H1 (cell line): ENCODE data around the gene POF1B. TPM values are rescaled to one million over a fixed set of nuclear protein-coding genes. Genes with fewer than 3 reads are reported as not detected.

Experiments
- CTCF ChIA-PET: fragments of 300-600 bp; sonication (Branson Sonifier 250); formaldehyde crosslinking; loops from one replicate; lab custom pipeline; 2021; ENCODE audit not compliant: partially characterized antibody; lab: Charles Lee
- POLR2A ChIA-PET: fragments of 300-600 bp; sonication (Branson Sonifier 250); formaldehyde crosslinking; loops from one replicate; lab custom pipeline; 2021; ENCODE audit warnings: inconsistent platforms; ENCODE audit not compliant: partially characterized antibody; lab: Charles Lee
- DNase-seq, 2 experiments: peaks; one replicate each; pipeline versions ENCODE4 v3.0.0 to v3.0.0-alpha.2; 2010 to 2022; ENCODE audit warnings: low spot score in 2 of 2, low read depth in 1 of 2, mixed read lengths in 1 of 2
- FAIRE-seq: peaks from 2 replicates; lab custom pipeline; 2011; peaks lifted over from hg19 to GRCh38; lab: Jason Lieb, UNC
- H2AFZ ChIP-seq: 2 replicates; pipeline ENCODE4 v1.8.1; 2012; ENCODE audit warnings: low read length, inconsistent platforms
- H2AK5ac ChIP-seq: 2 replicates; pipeline ENCODE4 v1.6.1; 2013; ENCODE audit warnings: low read depth, low read length
- H2BK120ac ChIP-seq: replicated peaks from 2 replicates; pipeline ENCODE3; 2013; ENCODE audit warnings: low read depth, low read length, inconsistent platforms
- H2BK12ac ChIP-seq: 2 replicates; pipeline ENCODE4 v1.6.1; 2013; ENCODE audit warnings: low read depth, low read length
- H2BK15ac ChIP-seq: 2 replicates; pipeline ENCODE4 v1.6.1; 2013; ENCODE audit warnings: low read length
- H2BK20ac ChIP-seq: 2 replicates; pipeline ENCODE4 v1.6.1; 2013; ENCODE audit warnings: low read length
- H2BK5ac ChIP-seq: 2 replicates; pipeline ENCODE4 v1.6.1; 2013; ENCODE audit warnings: low read depth, low read length
- H3K14ac ChIP-seq: 2 replicates; pipeline ENCODE4 v1.6.1; 2013; ENCODE audit warnings: inconsistent platforms; ENCODE audit not compliant: insufficient read length
- H3K18ac ChIP-seq: 2 replicates; pipeline ENCODE4 v1.6.1; 2013; ENCODE audit warnings: low read length; ENCODE audit errors: extremely low read depth
- H3K23ac ChIP-seq: 2 replicates; pipeline ENCODE4 v1.6.1; 2013; ENCODE audit warnings: inconsistent platforms; ENCODE audit not compliant: insufficient read length
- H3K23me2 ChIP-seq: 2 replicates; pipeline ENCODE4 v1.6.1; 2013; ENCODE audit warnings: low read depth, low read length
- H3K27ac ChIP-seq: 2 replicates; pipeline ENCODE4 v1.6.1; 2011; ENCODE audit warnings: low read depth, low read length, inconsistent platforms
- H3K27me3 ChIP-seq, 4 experiments: replicated peaks in 1 of 4; 1 replicate in 1 of 4; 2 replicates in 3 of 4; pipeline versions ENCODE4 v1.6.1 to v1.8.1; 2011 to 2013; ENCODE audit warnings: low read length in 3 of 4, mild to moderate bottlenecking in 3 of 4, inconsistent platforms in 2 of 4, mixed read lengths in 2 of 4, moderate library complexity in 1 of 4; ENCODE audit not compliant: control insufficient read depth in 3 of 4, insufficient read depth in 3 of 4; ENCODE audit errors: extremely low read depth in 1 of 4
- H3K36me3 ChIP-seq, 4 experiments: 2 replicates each; pipeline versions ENCODE4 v1.6.1 to v1.8.1; 2011 to 2013; ENCODE audit warnings: mild to moderate bottlenecking in 4 of 4, low read length in 3 of 4, moderate library complexity in 2 of 4, control low read depth in 1 of 4, inconsistent platforms in 1 of 4; ENCODE audit not compliant: insufficient read depth in 4 of 4, control insufficient read depth in 2 of 4
- H3K4ac ChIP-seq: replicated peaks from 2 replicates; pipeline ENCODE3; 2013; ENCODE audit warnings: low read length, low read depth, mixed read lengths, inconsistent platforms; ENCODE audit not compliant: insufficient read length
- H3K4me1 ChIP-seq, 4 experiments: replicated peaks in 1 of 4; 1 replicate in 1 of 4; 2 replicates in 3 of 4; pipeline versions ENCODE4 v1.6.1 to v1.8.1; 2011 to 2013; ENCODE audit warnings: low read length in 3 of 4, inconsistent platforms in 2 of 4, mixed read lengths in 1 of 4; ENCODE audit not compliant: insufficient read depth in 4 of 4, control insufficient read depth in 3 of 4
- H3K4me2 ChIP-seq, 2 experiments: 2 replicates each; pipeline versions ENCODE4 v1.6.1 to v1.8.1; 2011 to 2013; ENCODE audit warnings: low read depth in 2 of 2, low read length in 2 of 2, control low read depth in 1 of 2, inconsistent platforms in 1 of 2, mild to moderate bottlenecking in 1 of 2; ENCODE audit not compliant: insufficient read depth in 1 of 2
- H3K4me3 ChIP-seq, 4 experiments: fragments of 200-600, 300-600 bp in 1 of 4; sonication (generic), shearing (Covaris generic), sonication (Bioruptor Twin) in 1 of 4; 2 replicates each; pipeline versions ENCODE4 v1.5.1 to v1.8.1; 2011 to 2016; ENCODE audit warnings: low read length in 4 of 4, low read depth in 3 of 4, control low read depth in 2 of 4, inconsistent platforms in 2 of 4, mild to moderate bottlenecking in 2 of 4, mixed read lengths in 1 of 4, moderate library complexity in 1 of 4; ENCODE audit not compliant: insufficient read depth in 2 of 4; ENCODE audit errors: extremely low read depth in 1 of 4
- H3K56ac ChIP-seq: replicated peaks from 2 replicates; pipeline ENCODE3; 2013; ENCODE audit warnings: low read depth, mild to moderate bottlenecking, mixed read lengths, low read length, inconsistent platforms; ENCODE audit not compliant: insufficient read length
- H3K79me1 ChIP-seq: 2 replicates; pipeline ENCODE4 v1.6.1; 2013; ENCODE audit warnings: low read depth, low read length, control low read depth
- H3K79me2 ChIP-seq, 2 experiments: 2 replicates each; pipeline versions ENCODE4 v1.6.1 to v1.8.1; 2012 to 2013; ENCODE audit warnings: low read length in 2 of 2, mild to moderate bottlenecking in 2 of 2, inconsistent platforms in 1 of 2; ENCODE audit not compliant: insufficient read depth in 2 of 2, control insufficient read depth in 1 of 2
- H3K9ac ChIP-seq, 4 experiments: replicated peaks in 1 of 4; 1 replicate in 1 of 4; 2 replicates in 3 of 4; pipeline versions ENCODE4 v1.6.1 to v1.8.1; 2011 to 2013; ENCODE audit warnings: low read depth in 3 of 4, low read length in 3 of 4, control low read depth in 2 of 4, mild to moderate bottlenecking in 2 of 4, moderate library complexity in 2 of 4, inconsistent platforms in 1 of 4; ENCODE audit errors: extremely low read depth in 1 of 4
- H3K9me3 ChIP-seq, 2 experiments: 2 replicates each; pipeline versions ENCODE4 v1.6.1 to v1.8.1; 2012 to 2013; ENCODE audit warnings: mild to moderate bottlenecking in 2 of 2, moderate library complexity in 2 of 2, control low read depth in 1 of 2, inconsistent platforms in 1 of 2, low read depth in 1 of 2, low read length in 1 of 2, mixed read lengths in 1 of 2; ENCODE audit not compliant: insufficient read depth in 2 of 2
- H4K20me1 ChIP-seq, 2 experiments: replicated peaks in 1 of 2; 2 replicates each; pipeline versions ENCODE3 to v1.8.1; 2011 to 2013; ENCODE audit warnings: inconsistent platforms in 2 of 2, low read length in 2 of 2, mild to moderate bottlenecking in 1 of 2; ENCODE audit not compliant: insufficient read depth in 2 of 2, control insufficient read depth in 1 of 2
- H4K5ac ChIP-seq: 2 replicates; pipeline ENCODE4 v1.6.1; 2013; ENCODE audit warnings: low read length, low read depth, mixed read lengths, inconsistent platforms; ENCODE audit not compliant: insufficient read length
- H4K8ac ChIP-seq: 2 replicates; pipeline ENCODE4 v1.8.0; 2013; ENCODE audit warnings: mild to moderate bottlenecking, moderate library complexity, low read length, inconsistent platforms; ENCODE audit not compliant: insufficient read depth; ENCODE audit errors: extremely low read depth
- H4K91ac ChIP-seq: replicated peaks from 2 replicates; pipeline ENCODE3; 2013; ENCODE audit warnings: low read length, mixed read lengths, inconsistent platforms; ENCODE audit not compliant: insufficient read length
- JUN ChIP-seq: IDR thresholded peaks from 2 replicates; pipeline ENCODE4 v1.6.1; 2011; ENCODE audit warnings: low read depth, mild to moderate bottlenecking, improper control_type of control experiment, low read length
- PHF8 ChIP-seq: fragments of 200-600 bp; sonication (generic); conservative IDR thresholded peaks from 2 replicates; pipeline ENCODE4 v1.7.1; 2012; ENCODE audit warnings: low read depth, mild to moderate bottlenecking, inconsistent platforms, low read length, moderate library complexity
- RBBP5 ChIP-seq: IDR thresholded peaks from 2 replicates; pipeline ENCODE4 v1.7.1; 2012; ENCODE audit warnings: low read depth, mild to moderate bottlenecking, inconsistent platforms, low read length, moderate library complexity, borderline replicate concordance
- SUZ12 ChIP-seq: fragments of 200-600 bp; sonication (generic); IDR thresholded peaks from 2 replicates; pipeline ENCODE4 v1.6.1; 2012; ENCODE audit warnings: mild to moderate bottlenecking, inconsistent platforms, low read length, moderate library complexity, mixed read lengths
- WGBS, 2 experiments: shearing (Covaris generic) in 1 of 2; methylation state at CpG; one replicate each; pipeline versions ENCODE4 v1.1.6 to v1.1.7; 2013 to 2015; ENCODE audit warnings: low lambda C conversion rate in 2 of 2, mixed read lengths in 2 of 2, inconsistent platforms in 1 of 2, low coverage in 1 of 2, missing lambda C conversion rate in 1 of 2; ENCODE audit not compliant: insufficient replicate concordance in 2 of 2, insufficient coverage in 1 of 2, insufficient read length in 1 of 2; ENCODE audit errors: extremely low coverage in 1 of 2, missing lambda C conversion rate in 1 of 2; 5-methylcytosine and 5-hydroxymethylcytosine counted together
- polyA plus RNA-seq, 7 experiments: library from polyadenylated mRNA; depleted of rRNA in 3 of 7; stranded (reverse) in 5 of 7; unstranded in 2 of 7; fragments of >200 nt in 5 of 7; fragments of 200-250 nt in 2 of 7; gene quantifications; 1 replicate in 5 of 7; 2 replicates in 1 of 7; 4 replicates in 1 of 7; pipeline versions ENCODE4 v1.2.1 to v1.2.3, GENCODE V29; 2011 to 2013; ENCODE audit warnings: missing spikeins in 2 of 7, mixed read lengths in 2 of 7
- total RNA-seq: library from RNA; stranded (reverse); fragmentation: NEBNext Ultra II Directional; extraction: Animal tissue kit (Norgen Biotek cat#: 25700); gene quantifications from 2 replicates; pipeline ENCODE4 v1.2.1, GENCODE V29; 2021

The POF1B gene
- total and polyA plus RNA-seq, 2 of the 8 experiments (the other 6 are each of a cell fraction or from before 2014, with no cell fraction given), result not detected

DNA sequence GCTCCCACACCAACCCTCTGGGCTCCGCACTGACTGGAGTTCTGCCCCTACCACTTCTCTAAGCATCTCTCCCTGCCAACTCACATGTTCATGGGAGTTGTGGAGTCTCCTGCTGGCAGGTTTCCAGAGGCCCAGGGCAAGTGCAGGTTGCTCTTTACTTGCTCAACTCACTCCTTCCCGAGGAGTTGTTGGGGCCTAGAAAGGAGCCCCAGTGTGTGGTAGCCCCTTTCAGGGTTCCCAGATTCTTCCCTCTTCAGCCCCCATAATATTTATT lies 52.5 kb downstream of the POF1B start:
- Histone ChIP-seq H3K4me2 (no peak overlapping the region), H3K18ac (no peak overlapping the region), H2BK5ac (no peak overlapping the region), H4K8ac (no peak overlapping the region), H3K27ac (no peak overlapping the region), H3K4me1 (no peaks in the 10 kb centered on the region)
- TF ChIP-seq PHF8 (no peak), SUZ12 (no peak), JUN (no peak), RBBP5 (no peak)
- TF ChIP-seq, all 59 proteins: peak for 0
- POLR2A ChIA-PET, result no interaction called here
- 95% methylated on average over 2 of the region's 2 CpGs; no CpG with 5 or more reads in 1 of the 2 experiments for WGBS, 2 experiments
- no peak overlapping the region for H2BK20ac ChIP-seq
- no peaks in the 10 kb centered on the region for H3K79me2 ChIP-seq
- H4K91ac ChIP-seq, result no peak overlapping the region
- no peak overlapping the region for H2AK5ac ChIP-seq
- no peak overlapping the region for H4K5ac ChIP-seq
- no peaks in the 10 kb centered on the region for H3K23me2 ChIP-seq
- no peak overlapping the region for H3K23ac ChIP-seq
- H4K20me1 ChIP-seq, result no peaks in the 10 kb centered on the region
- no peak overlapping the region for H2BK15ac ChIP-seq
- no peaks in the 10 kb centered on the region for H3K27me3 ChIP-seq
- CTCF ChIA-PET, result interaction anchor here (0.6 kb wide), 1 partner anchor 29 kb away, joined by 3 read pairs; no protein-coding TSS in a partner anchor
- no peak overlapping the region for H3K14ac ChIP-seq
- no peak overlapping the region for H3K4me3 ChIP-seq
- H3K36me3 ChIP-seq, result no peaks in the 10 kb centered on the region
- H3K79me1 ChIP-seq, result no peaks in the 10 kb centered on the region
- H3K56ac ChIP-seq, result no peak overlapping the region
- DNase-seq (no peak), FAIRE-seq (no peak)
- no peak overlapping the region for H3K9ac ChIP-seq
- no peaks in the 10 kb centered on the region for H3K9me3 ChIP-seq
- no peak overlapping the region for H3K4ac ChIP-seq
- H2BK120ac ChIP-seq, result no peak overlapping the region
- H2AFZ ChIP-seq, result no peak overlapping the region
- no peak overlapping the region for H2BK12ac ChIP-seq
